Measurements from ENCODE around the gene NFATC3. TPM values are rescaled to one million over a fixed set of nuclear protein-coding genes. Genes with fewer than 3 reads are reported as not detected.

NFATC3 gene
- total RNA-seq, 4 donors from 2014 or later, result 22.6 to 74.0 (median 48.4) TPM

DNA sequence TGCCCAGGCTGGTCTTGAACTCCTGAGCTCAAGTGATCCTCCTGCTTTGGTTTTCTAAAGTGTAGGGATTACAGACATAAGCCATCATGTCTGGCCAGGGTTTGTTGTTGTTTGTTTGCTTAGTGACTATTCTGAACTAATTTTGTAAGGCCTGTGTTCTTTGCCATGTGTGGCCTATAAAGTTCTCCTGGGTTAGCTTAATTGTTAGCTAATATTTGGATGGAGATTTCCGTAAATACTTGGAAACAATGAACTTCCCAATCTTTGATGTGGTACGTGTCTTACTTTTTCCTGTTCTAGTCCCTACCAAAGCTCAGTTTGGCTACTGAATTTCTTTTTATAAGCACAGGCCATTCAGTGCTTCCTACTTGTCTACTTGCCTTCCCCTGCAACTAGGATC is 37.2 kb upstream of the NFATC3 start:
- no peaks in the 10 kb centered on the region for H3K36me3 ChIP-seq
- no peaks in the 10 kb centered on the region for H3K9me3 ChIP-seq
- TF ChIP-seq, protein P1, sequence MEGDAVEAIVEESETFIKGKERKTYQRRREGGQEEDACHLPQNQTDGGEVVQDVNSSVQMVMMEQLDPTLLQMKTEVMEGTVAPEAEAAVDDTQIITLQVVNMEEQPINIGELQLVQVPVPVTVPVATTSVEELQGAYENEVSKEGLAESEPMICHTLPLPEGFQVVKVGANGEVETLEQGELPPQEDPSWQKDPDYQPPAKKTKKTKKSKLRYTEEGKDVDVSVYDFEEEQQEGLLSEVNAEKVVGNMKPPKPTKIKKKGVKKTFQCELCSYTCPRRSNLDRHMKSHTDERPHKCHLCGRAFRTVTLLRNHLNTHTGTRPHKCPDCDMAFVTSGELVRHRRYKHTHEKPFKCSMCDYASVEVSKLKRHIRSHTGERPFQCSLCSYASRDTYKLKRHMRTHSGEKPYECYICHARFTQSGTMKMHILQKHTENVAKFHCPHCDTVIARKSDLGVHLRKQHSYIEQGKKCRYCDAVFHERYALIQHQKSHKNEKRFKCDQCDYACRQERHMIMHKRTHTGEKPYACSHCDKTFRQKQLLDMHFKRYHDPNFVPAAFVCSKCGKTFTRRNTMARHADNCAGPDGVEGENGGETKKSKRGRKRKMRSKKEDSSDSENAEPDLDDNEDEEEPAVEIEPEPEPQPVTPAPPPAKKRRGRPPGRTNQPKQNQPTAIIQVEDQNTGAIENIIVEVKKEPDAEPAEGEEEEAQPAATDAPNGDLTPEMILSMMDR (IDR thresholded peaks at IDR 0.05), result no peak
- TF ChIP-seq POLR2A (IDR thresholded peaks at IDR 0.05), result no peak
- intact Hi-C loops (cut with DNase I; ENCODE audit: low total_unique reads), result no loop called here
- H3K27ac ChIP-seq, result peak overlapping the region in 1 of 2 donors; percentile 9
- DNase-seq, result no peak
- no peaks in the 10 kb centered on the region for H3K27me3 ChIP-seq
- no peak overlapping the region for H3K4me3 ChIP-seq
- H3K4me1 ChIP-seq, result no peaks in the 10 kb centered on the region

DNA sequence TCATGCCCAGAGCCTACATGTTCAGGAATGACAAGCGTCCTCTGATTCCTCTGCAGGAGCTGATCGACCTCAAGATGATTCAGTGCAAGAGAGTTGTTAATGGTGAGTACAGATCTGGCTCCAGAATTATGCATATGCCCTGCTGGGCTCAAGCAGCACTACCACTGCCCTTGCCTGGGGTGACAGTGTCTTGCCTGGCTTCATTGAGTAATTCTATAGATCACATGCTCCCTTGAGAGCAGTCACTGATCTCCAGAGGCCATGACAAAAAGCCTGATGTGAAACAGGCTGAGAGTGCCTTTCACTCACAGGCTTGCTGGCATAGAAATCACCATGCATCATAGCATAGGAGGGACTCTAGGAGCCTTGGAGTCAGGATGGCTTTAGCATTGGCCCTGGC is 35.7 kb upstream of the NFATC3 start:
- Histone ChIP-seq H3K36me3 (no peaks in the 10 kb centered on the region), H3K4me3 (no peak overlapping the region), H3K27me3 (no peaks in the 10 kb centered on the region), H3K27ac (no peak overlapping the region), H3K4me1 (no peaks in the 10 kb centered on the region), H3K9me3 (no peaks in the 10 kb centered on the region)
- TF ChIP-seq, protein P1 (IDR thresholded peaks at IDR 0.05), result no peak
- TF ChIP-seq POLR2A (IDR thresholded peaks at IDR 0.05), result no peak
- no peak for DNase-seq
- intact Hi-C loops (cut with DNase I; ENCODE audit: low total_unique reads), result no loop called here

DNA sequence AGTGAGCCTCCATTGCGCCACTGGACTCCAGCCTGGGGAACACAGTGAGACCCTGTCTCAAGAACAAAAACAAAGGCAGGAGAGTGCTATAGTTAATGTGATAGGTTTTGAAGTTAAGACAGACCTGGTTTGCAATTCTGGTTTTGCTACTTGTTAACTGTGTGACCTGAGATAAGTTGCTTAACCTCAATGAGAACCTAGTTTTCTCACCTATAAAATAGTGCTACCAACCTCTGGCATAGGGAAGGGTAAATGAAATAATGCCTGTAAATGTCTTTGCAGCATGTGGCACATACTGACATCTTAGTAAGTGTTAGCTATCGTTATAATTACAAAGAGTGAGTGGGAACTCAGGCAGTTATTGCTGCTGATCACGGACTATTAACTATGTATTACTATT is 29.8 kb upstream of the NFATC3 start:
- no peak overlapping the region for H3K4me3 ChIP-seq
- intact Hi-C loops (cut with DNase I; ENCODE audit: low total_unique reads), result no loop called here
- H3K4me1 ChIP-seq, result no peaks in the 10 kb centered on the region
- DNase-seq, result no peak
- H3K27me3 ChIP-seq, result no peaks in the 10 kb centered on the region
- H3K36me3 ChIP-seq, result no peaks in the 10 kb centered on the region
- no peaks in the 10 kb centered on the region for H3K9me3 ChIP-seq
- no peak overlapping the region for H3K27ac ChIP-seq
- TF ChIP-seq, protein P1 (IDR thresholded peaks at IDR 0.05), result no peak
- TF ChIP-seq POLR2A (IDR thresholded peaks at IDR 0.05), result no peak

DNA sequence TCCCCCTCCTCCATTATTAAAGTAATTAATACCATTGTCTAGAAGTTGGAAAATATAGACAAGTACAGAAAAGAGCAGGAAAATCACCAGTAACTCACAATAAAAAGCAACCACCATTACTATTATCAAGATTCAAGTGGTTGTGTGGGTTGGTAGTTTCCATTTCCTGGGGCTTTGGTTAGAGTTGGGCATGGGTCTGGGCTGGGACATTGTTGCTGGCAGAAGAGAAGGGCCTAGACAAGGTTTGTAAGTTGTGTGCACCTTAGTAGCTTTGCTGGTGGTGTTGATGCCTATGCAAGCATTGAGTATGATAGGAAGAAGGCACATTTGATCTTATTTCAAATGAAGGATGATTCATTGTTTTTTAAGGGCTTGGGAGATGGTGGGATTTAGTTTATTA is 25.4 kb upstream of the NFATC3 start:
- Histone ChIP-seq H3K27me3 (no peaks in the 10 kb centered on the region), H3K9me3 (no peaks in the 10 kb centered on the region), H3K36me3 (no peaks in the 10 kb centered on the region), H3K4me3 (no peak overlapping the region), H3K4me1 (no peaks in the 10 kb centered on the region), H3K27ac (no peak overlapping the region)
- DNase-seq, result no peak
- TF ChIP-seq, protein P1 (IDR thresholded peaks at IDR 0.05), result no peak
- intact Hi-C loops (cut with DNase I; ENCODE audit: low total_unique reads), result no loop called here

DNA sequence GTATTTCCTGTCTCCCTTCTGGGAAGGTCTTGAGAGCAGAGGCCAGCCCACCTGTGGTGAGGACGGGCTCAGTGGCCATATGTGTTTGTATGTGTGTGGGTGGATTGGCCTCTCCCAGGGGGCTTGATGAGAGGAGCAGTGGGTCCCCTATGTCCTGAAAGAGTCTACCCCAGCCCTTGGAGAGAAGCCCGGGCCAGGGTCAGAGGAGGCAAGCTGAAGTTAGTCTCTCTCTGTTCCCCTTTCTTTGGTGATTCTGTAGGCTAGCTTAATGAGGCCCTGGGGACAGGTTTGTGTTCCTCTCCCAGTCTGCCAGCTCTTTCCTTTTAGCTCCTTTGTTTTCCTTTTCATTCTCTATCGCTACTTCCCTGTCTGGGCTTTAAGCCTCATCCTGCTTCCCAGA is 23.8 kb upstream of the NFATC3 start:
- H3K9me3 ChIP-seq, result no peaks in the 10 kb centered on the region
- H3K4me1 ChIP-seq, result no peaks in the 10 kb centered on the region
- TF ChIP-seq, protein P1 (IDR thresholded peaks at IDR 0.05), result no peak
- TF ChIP-seq POLR2A (IDR thresholded peaks at IDR 0.05), result no peak
- no peaks in the 10 kb centered on the region for H3K36me3 ChIP-seq
- no peak overlapping the region for H3K4me3 ChIP-seq
- intact Hi-C loops (cut with DNase I; ENCODE audit: low total_unique reads), result no loop called here
- no peak overlapping the region for H3K27ac ChIP-seq
- no peak for DNase-seq
- H3K27me3 ChIP-seq, result no peaks in the 10 kb centered on the region

Measured in uterus (tissue), 4 donors.